Measurements from ENCODE around the gene LCN12.

The LCN12 gene

GRCh38 chr9:136942112-136942880 lies 9.8 kb upstream of the LCN12 start:
- Mint-ChIP-seq H3K9me3 (no peaks in the 10 kb centered on the region), H3K27me3 (ENCODE audit: low read depth, poor library complexity) (no peaks in the 10 kb centered on the region), H3K4me1 (peaks cover 4% of the 10 kb centered on the region), H3K36me3 (ENCODE audit: low read depth) (peaks cover 21% of the 10 kb centered on the region), H3K4me3 (no peak overlapping the region), H3K27ac (no peak overlapping the region)
- TF ChIP-seq CTCF (IDR thresholded peaks at IDR 0.05), result no peak
- no peak for DNase-seq

DNA sequence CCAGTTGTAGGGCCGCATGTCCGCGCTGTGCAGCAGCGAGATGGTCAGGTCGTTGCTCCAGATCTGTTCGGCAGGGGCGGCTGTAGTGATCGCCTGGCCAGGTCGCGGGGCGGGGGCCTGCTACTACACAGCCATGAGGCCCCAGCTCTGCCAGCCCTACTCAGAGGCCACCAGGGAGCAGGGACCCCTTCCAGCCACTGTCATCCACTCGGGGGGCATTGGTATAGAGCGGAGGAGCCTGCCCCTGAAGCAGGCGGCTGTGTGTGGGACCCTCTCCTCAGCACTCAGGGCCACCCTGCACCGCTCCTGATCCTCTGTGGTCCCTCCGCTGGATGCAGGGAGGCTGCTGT lies 9.2 kb upstream of the LCN12 start:
- Mint-ChIP-seq H3K9me3 (no peaks in the 10 kb centered on the region), H3K36me3 (ENCODE audit: low read depth) (peaks cover 15% of the 10 kb centered on the region), H3K4me1 (peaks cover 4% of the 10 kb centered on the region), H3K27ac (no peak overlapping the region), H3K4me3 (peak overlapping the region; percentile 64), H3K27me3 (ENCODE audit: low read depth, poor library complexity) (no peaks in the 10 kb centered on the region)
- DNase-seq, result no peak
- TF ChIP-seq CTCF (IDR thresholded peaks at IDR 0.05), result no peak

DNA sequence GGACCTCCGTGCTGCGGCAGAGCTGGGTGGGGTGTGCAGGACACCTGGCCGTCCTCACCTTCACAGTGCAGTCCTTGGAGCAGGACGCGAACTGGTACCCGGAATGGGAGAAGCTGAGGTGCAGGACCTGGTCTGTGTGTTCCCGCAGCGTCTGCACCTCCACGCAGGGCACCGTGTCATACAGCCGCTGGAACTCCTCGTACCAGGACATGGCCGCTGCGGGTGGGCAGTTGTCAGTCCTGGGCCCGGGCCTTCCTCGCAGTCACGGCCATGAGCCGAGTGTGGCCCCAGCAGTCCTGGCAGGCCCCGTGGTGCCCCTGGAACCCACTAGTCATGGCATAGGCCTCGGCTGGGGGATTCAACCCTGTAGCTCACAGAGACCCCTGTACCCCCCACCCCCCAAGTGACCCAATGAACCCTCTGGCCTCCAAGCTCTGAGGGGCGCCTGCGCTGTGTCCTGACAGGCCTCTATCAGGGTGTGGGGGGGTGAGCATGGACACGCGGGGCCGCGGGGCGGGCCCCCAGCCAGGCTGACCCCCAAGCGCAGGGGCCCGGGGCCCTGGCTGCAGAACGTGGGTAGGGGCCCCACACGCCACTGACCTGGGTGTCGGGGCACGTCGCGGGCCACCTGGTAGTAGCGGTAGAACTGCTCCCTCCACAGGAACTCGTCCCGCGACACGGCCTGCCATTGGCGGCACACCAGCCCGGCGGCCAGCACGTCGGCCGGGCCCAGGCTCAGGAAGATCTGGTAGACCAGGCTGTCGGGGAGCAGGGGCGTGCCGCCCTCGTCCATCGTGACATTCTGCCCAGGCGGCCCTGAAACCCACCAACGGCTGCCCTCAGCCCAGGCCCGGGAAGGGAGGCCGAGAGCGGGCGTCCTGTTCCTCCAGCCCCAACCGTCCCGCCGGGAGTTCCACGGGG lies 8.5 kb upstream of the LCN12 start:
- TF ChIP-seq CTCF (IDR thresholded peaks at IDR 0.05), result no peak
- peaks cover 6% of the 10 kb centered on the region for H3K27me3 Mint-ChIP-seq (ENCODE audit: low read depth, poor library complexity)
- no peaks in the 10 kb centered on the region for H3K9me3 Mint-ChIP-seq
- peaks cover 4% of the 10 kb centered on the region for H3K4me1 Mint-ChIP-seq
- peak overlapping the region; percentile 78 for H3K4me3 Mint-ChIP-seq
- peaks cover 12% of the 10 kb centered on the region for H3K36me3 Mint-ChIP-seq (ENCODE audit: low read depth)
- peak; percentile 56 for DNase-seq
- no peak overlapping the region for H3K27ac Mint-ChIP-seq

GRCh38 chr9:136944212-136944518 lies 7.9 kb upstream of the LCN12 start:
- Mint-ChIP-seq H3K36me3 (ENCODE audit: low read depth) (peaks cover 5% of the 10 kb centered on the region), H3K9me3 (no peaks in the 10 kb centered on the region), H3K4me1 (peaks cover 4% of the 10 kb centered on the region), H3K27me3 (ENCODE audit: low read depth, poor library complexity) (peaks cover 10% of the 10 kb centered on the region), H3K4me3 (peak overlapping the region; percentile 78), H3K27ac (no peak overlapping the region)
- no peak for DNase-seq
- TF ChIP-seq CTCF (IDR thresholded peaks at IDR 0.05), result no peak

- H3K9me3 Mint-ChIP-seq, result no peaks in the 10 kb centered on the region
- peaks cover 13% of the 10 kb centered on the region for H3K27me3 Mint-ChIP-seq (ENCODE audit: low read depth, poor library complexity)
- peak; percentile 93 for TF ChIP-seq CTCF (IDR thresholded peaks at IDR 0.05)
- peaks cover 4% of the 10 kb centered on the region for H3K4me1 Mint-ChIP-seq
- DNase-seq, result peak; percentile 95
- H3K27ac Mint-ChIP-seq, result peak within 1 kb of the TSS; percentile 86
- H3K4me3 Mint-ChIP-seq, result peak within 1 kb of the TSS; percentile 78
- H3K36me3 Mint-ChIP-seq (ENCODE audit: low read depth), result no peaks in the 10 kb centered on the region
Observed at GRCh38 chr9:136944519-136945332, 7.3 kb upstream of the LCN12 start, which contains the start of the genes C8G and FBXW5. TSS of gene C8G (plus strand) at chr9:136945243. CDS start at chr9:136945321, 78 bp downstream. TSS of gene FBXW5 (minus strand) at chr9:136944738. CDS start at chr9:136944083, 655 bp downstream.
